Measurements from ENCODE around the gene IGBP1.
"Not testable (repeated sequence)": the region's sequence is repeated elsewhere in the genome, so short reads cannot be mapped to it uniquely, and the experiment has no call there.

IGBP1 gene

GRCh38 chrX:70133303-70134115 is at the start of gene IGBP1:
Gene IGBP1 (plus strand): TSS chrX:70133447. CDS start chrX:70133948, 501 bp downstream.
- DNase-seq, result peak; percentile 86

- no peak for DNase-seq
Measured at GRCh38 chrX:70084592-70085240, 48.5 kb upstream of the IGBP1 start.

- DNase-seq, result no peak
Measured at GRCh38 chrX:70087857-70088630, 45.2 kb upstream of the IGBP1 start.

- no peak for DNase-seq
Measured at GRCh38 chrX:70088751-70089150, 44.5 kb upstream of the IGBP1 start.

- DNase-seq, result no peak
Measured at GRCh38 chrX:70089604-70090297, 43.5 kb upstream of the IGBP1 start.

- DNase-seq, result no peak
Measured at GRCh38 chrX:70092247-70092646, 41.0 kb upstream of the IGBP1 start.

GRCh38 chrX:70096052-70096451 is 37.2 kb upstream of the IGBP1 start:
- DNase-seq, result no peak

GRCh38 chrX:70105229-70105628 is 28.0 kb upstream of the IGBP1 start:
- no peak for DNase-seq

- not testable (repeated sequence) for DNase-seq
Measured at GRCh38 chrX:70111436-70112026, 21.7 kb upstream of the IGBP1 start.

- DNase-seq, result no peak
Measured at GRCh38 chrX:70117738-70118137, 15.5 kb upstream of the IGBP1 start.

- not testable (repeated sequence) for DNase-seq
Measured at GRCh38 chrX:70123014-70123413, 10.2 kb upstream of the IGBP1 start.

- no peak for DNase-seq
Measured at GRCh38 chrX:70124678-70125077, 8.6 kb upstream of the IGBP1 start.

GRCh38 chrX:70128071-70128470 is 5.2 kb upstream of the IGBP1 start:
- no peak for DNase-seq

- no peak for DNase-seq
Measured at GRCh38 chrX:70129816-70130215, 3.4 kb upstream of the IGBP1 start.

- no peak for DNase-seq
Measured at GRCh38 chrX:70132224-70132623, 1.0 kb upstream of the IGBP1 start.

- no peak for DNase-seq
Measured at GRCh38 chrX:70132877-70133302, 357 bp upstream of the IGBP1 start.

GRCh38 chrX:70134116-70134477 is 850 bp downstream of the IGBP1 start:
- DNase-seq, result no peak

GRCh38 chrX:70138622-70139021 is 5.4 kb downstream of the IGBP1 start:
- DNase-seq, result no peak

- no peak for DNase-seq
Measured at GRCh38 chrX:70139736-70140135, 6.5 kb downstream of the IGBP1 start.

- DNase-seq, result no peak
Measured at GRCh38 chrX:70141373-70141772, 8.1 kb downstream of the IGBP1 start.

GRCh38 chrX:70166601-70167590 is 33.6 kb downstream of the IGBP1 start:
- no peak for DNase-seq

Data from CD4-positive, alpha-beta T cell treated with Interferon gamma for 1 hour (primary cell).